HG02798 (cell line): ENCODE measurements around the gene GPR173.

ENCODE experiments used
- ATAC-seq: cut with Tn5 transposase; IDR thresholded peaks from one replicate; pipeline ENCODE4 v1.9.1; 2021; ENCODE audit warnings: mild to moderate bottlenecking; ENCODE audit not compliant: unreplicated experiment, poor library complexity

Gene GPR173

GRCh38 chrX:53048169-53049126, at the start of gene GPR173:
Gene GPR173 (plus strand): TSS chrX:53048789. CDS start chrX:53076622, 27,833 bp downstream.
- ATAC-seq: no peak

- ATAC-seq: no peak
Observed at GRCh38 chrX:53000447-53001135, 48.0 kb upstream of the GPR173 start.

- ATAC-seq: no peak
Observed at GRCh38 chrX:53001958-53002357, 46.6 kb upstream of the GPR173 start.

GRCh38 chrX:53003111-53003510, 45.5 kb upstream of the GPR173 start:
- no peak for ATAC-seq

- ATAC-seq: no peak
Observed at GRCh38 chrX:53004038-53004437, 44.6 kb upstream of the GPR173 start.

GRCh38 chrX:53004811-53005210, 43.8 kb upstream of the GPR173 start:
- ATAC-seq: no peak

GRCh38 chrX:53005327-53005726, 43.3 kb upstream of the GPR173 start:
- ATAC-seq: no peak

- no peak for ATAC-seq
Observed at GRCh38 chrX:53009032-53009431, 39.6 kb upstream of the GPR173 start.

- ATAC-seq: no peak
Observed at GRCh38 chrX:53013291-53013690, 35.3 kb upstream of the GPR173 start.

GRCh38 chrX:53018627-53019026, 30.0 kb upstream of the GPR173 start:
- no peak for ATAC-seq

GRCh38 chrX:53022381-53022780, 26.2 kb upstream of the GPR173 start:
- no peak for ATAC-seq

- no peak for ATAC-seq
Observed at GRCh38 chrX:53028678-53029077, 19.9 kb upstream of the GPR173 start.

GRCh38 chrX:53031380-53031779, 17.2 kb upstream of the GPR173 start:
- no peak for ATAC-seq

- no peak for ATAC-seq
Observed at GRCh38 chrX:53036149-53036548, 12.4 kb upstream of the GPR173 start.

GRCh38 chrX:53039236-53039635, 9.4 kb upstream of the GPR173 start:
- no peak for ATAC-seq

- ATAC-seq: no peak
Observed at GRCh38 chrX:53044995-53045394, 3.6 kb upstream of the GPR173 start.

- no peak for ATAC-seq
Observed at GRCh38 chrX:53047228-53047627, 1.4 kb upstream of the GPR173 start.

- ATAC-seq: no peak
Observed at GRCh38 chrX:53049127-53049517, 533 bp downstream of the GPR173 start.

GRCh38 chrX:53050841-53051240, 2.3 kb downstream of the GPR173 start:
- ATAC-seq: no peak

GRCh38 chrX:53055244-53055849, 6.8 kb downstream of the GPR173 start:
- no peak for ATAC-seq

- ATAC-seq: no peak
Observed at GRCh38 chrX:53056292-53056691, 7.7 kb downstream of the GPR173 start.
